ENCODE results near the gene TVP23C. TPM values are rescaled to one million over a fixed set of nuclear protein-coding genes. Genes with fewer than 3 reads are reported as not detected.

TVP23C gene
- total RNA-seq, 1 experiment from 2014 or later = 14.1 TPM

DNA sequence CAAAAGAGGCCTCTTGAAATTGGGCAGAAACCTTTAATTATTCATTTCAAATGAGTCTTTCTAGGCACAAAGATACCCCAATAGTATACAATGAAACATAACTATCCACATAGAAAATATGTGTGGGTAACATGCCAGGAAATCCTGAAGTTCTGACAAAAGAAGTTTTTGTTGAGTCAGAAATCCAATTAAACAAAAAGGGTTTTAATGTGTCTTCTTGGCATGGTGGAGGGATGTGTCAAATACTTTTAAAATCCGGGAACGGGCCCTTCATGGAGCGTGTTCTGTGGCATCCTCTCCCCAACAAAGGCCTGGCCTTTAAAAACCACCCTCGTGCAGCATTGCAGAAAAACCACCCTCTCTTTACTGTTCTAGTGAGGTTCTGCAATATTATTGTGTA lies 110.0 kb downstream of the TVP23C start:
- intact Hi-C loops (cut with micrococcal nuclease) = no loop called here
- Histone ChIP-seq H3K36me3 (ENCODE audit: control insufficient read depth in 1 of 2, insufficient read depth in 2 of 2, low read length in 2 of 2) (no peaks in the 10 kb centered on the region), H3K4me3 (replicated peaks in 1 of 2; ENCODE audit: low read depth in 1 of 2, low read length in 2 of 2) (no peak overlapping the region)

More for the DNA sequence above, 110.0 kb downstream of the TVP23C start:
- ChIA-PET RAD21 (ENCODE audit: low non-redundant PET in 1 of 2, low total read pairs in 2 of 2, uncharacterized antibody in 2 of 2, unreplicated experiment in 2 of 2) (no interaction called here), POLR2A (no interaction called here), CTCF (no interaction called here)
- no TSS peak for BruUV-seq (replicated peaks)
- DNase-seq (ENCODE audit: low read depth, low spot score) (no peak), ATAC-seq (no peak)
- no peaks in the 10 kb centered on the region for H3K27me3 ChIP-seq (ENCODE audit: insufficient read depth, low read length)
- H3K9me2 ChIP-seq (ENCODE audit: insufficient read depth) = no peaks in the 10 kb centered on the region
- no peaks in the 10 kb centered on the region for H4K20me1 ChIP-seq (ENCODE audit: insufficient read depth)
- no peaks in the 10 kb centered on the region for H3K4me1 ChIP-seq (ENCODE audit: control insufficient read depth in 1 of 2, insufficient read depth in 2 of 2, low read length in 2 of 2)
- no peaks in the 10 kb centered on the region for H3K79me2 ChIP-seq (ENCODE audit: insufficient read depth, low read length)
- no peak overlapping the region for H3K9ac ChIP-seq (ENCODE audit: low read length)
- H3K27ac ChIP-seq (ENCODE audit: low read depth, low read length) = no peak overlapping the region
- no peak overlapping the region for H2AFZ ChIP-seq (ENCODE audit: low read depth, low read length, poor library complexity, severe bottlenecking)
- H3K9me3 ChIP-seq (ENCODE audit: control insufficient read depth in 1 of 2, insufficient read depth in 1 of 2, low read depth in 1 of 2, low read length in 2 of 2) = peaks cover 6 to 8% of the 10 kb centered on the region in 2 experiments; a peak in 3 of 4 replicates
- no peak overlapping the region for H3K4me2 ChIP-seq (ENCODE audit: low read length)
- TF ChIP-seq, protein P1, sequence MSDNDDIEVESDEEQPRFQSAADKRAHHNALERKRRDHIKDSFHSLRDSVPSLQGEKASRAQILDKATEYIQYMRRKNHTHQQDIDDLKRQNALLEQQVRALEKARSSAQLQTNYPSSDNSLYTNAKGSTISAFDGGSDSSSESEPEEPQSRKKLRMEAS (IDR thresholded peaks at IDR 0.05) = no peak
- TF ChIP-seq SRF (IDR thresholded peaks at IDR 0.05; ENCODE audit: low read depth) (no peak), CEBPB (IDR thresholded peaks at IDR 0.05; ENCODE audit: low read depth) (no peak), FOSL1 (IDR thresholded peaks at IDR 0.05; ENCODE audit: low read depth) (no peak), EZH2phosphoT487 (IDR thresholded peaks at IDR 0.05; ENCODE audit: borderline replicate concordance) (no peak), RAD21 (IDR thresholded peaks at IDR 0.05; ENCODE audit: low read depth) (no peak), EGR1 (IDR thresholded peaks at IDR 0.05; ENCODE audit: low read depth) (no peak), ZNF274 (IDR thresholded peaks at IDR 0.05; ENCODE audit: low read depth, low read length) (no peak), CBX3 (IDR thresholded peaks at IDR 0.05; ENCODE audit: low read depth) (no peak), ZFX (IDR thresholded peaks at IDR 0.05) (no peak), SIN3A (IDR thresholded peaks at IDR 0.05; ENCODE audit: low read depth) (no peak), ELF1 (IDR thresholded peaks at IDR 0.05; ENCODE audit: borderline replicate concordance, low read depth) (no peak), SP1 (IDR thresholded peaks at IDR 0.05; ENCODE audit: low read depth) (no peak), POLR2A (IDR thresholded peaks at IDR 0.05; ENCODE audit: borderline replicate concordance, extremely low read depth, insufficient read depth, insufficient read length) (no peak)
- TF ChIP-seq, protein P2, sequence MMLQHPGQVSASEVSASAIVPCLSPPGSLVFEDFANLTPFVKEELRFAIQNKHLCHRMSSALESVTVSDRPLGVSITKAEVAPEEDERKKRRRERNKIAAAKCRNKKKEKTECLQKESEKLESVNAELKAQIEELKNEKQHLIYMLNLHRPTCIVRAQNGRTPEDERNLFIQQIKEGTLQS (IDR thresholded peaks at IDR 0.05) = no peak
- TF ChIP-seq, protein P3, sequence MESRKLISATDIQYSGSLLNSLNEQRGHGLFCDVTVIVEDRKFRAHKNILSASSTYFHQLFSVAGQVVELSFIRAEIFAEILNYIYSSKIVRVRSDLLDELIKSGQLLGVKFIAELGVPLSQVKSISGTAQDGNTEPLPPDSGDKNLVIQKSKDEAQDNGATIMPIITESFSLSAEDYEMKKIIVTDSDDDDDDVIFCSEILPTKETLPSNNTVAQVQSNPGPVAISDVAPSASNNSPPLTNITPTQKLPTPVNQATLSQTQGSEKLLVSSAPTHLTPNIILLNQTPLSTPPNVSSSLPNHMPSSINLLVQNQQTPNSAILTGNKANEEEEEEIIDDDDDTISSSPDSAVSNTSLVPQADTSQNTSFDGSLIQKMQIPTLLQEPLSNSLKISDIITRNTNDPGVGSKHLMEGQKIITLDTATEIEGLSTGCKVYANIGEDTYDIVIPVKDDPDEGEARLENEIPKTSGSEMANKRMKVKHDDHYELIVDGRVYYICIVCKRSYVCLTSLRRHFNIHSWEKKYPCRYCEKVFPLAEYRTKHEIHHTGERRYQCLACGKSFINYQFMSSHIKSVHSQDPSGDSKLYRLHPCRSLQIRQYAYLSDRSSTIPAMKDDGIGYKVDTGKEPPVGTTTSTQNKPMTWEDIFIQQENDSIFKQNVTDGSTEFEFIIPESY (IDR thresholded peaks at IDR 0.05; ENCODE audit: extremely low read depth, insufficient replicate concordance, low read length) = no peak
- TF ChIP-seq, protein P4, sequence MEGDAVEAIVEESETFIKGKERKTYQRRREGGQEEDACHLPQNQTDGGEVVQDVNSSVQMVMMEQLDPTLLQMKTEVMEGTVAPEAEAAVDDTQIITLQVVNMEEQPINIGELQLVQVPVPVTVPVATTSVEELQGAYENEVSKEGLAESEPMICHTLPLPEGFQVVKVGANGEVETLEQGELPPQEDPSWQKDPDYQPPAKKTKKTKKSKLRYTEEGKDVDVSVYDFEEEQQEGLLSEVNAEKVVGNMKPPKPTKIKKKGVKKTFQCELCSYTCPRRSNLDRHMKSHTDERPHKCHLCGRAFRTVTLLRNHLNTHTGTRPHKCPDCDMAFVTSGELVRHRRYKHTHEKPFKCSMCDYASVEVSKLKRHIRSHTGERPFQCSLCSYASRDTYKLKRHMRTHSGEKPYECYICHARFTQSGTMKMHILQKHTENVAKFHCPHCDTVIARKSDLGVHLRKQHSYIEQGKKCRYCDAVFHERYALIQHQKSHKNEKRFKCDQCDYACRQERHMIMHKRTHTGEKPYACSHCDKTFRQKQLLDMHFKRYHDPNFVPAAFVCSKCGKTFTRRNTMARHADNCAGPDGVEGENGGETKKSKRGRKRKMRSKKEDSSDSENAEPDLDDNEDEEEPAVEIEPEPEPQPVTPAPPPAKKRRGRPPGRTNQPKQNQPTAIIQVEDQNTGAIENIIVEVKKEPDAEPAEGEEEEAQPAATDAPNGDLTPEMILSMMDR (IDR thresholded peaks at IDR 0.05 in 2 of 3, conservative IDR thresholded peaks at IDR 0.05 in 1 of 3; ENCODE audit: borderline replicate concordance in 1 of 3, insufficient read depth in 1 of 3, low read depth in 2 of 3, low read length in 2 of 3) = no peak

Measured in HCT116 (cell line).